Spinal cord (tissue), 10 donors: ENCODE results near the gene HS2ST1. TPM values are rescaled to one million over a fixed set of nuclear protein-coding genes. Genes with fewer than 3 reads are reported as not detected.

ENCODE experiments used
- DNase-seq, 6 donors: peaks; one replicate each; pipeline versions ENCODE4 v3.0.0 to v3.0.0-alpha.2; 2013 to 2015; ENCODE audit warnings: low spot score in 6 of 6, low read depth in 4 of 6
- H3K27ac ChIP-seq: one replicate; pipeline ENCODE4 v1.5.1; 2013; ENCODE audit warnings: low read depth, low read length, control low read depth
- H3K27me3 ChIP-seq: one replicate; pipeline ENCODE4 v1.6.1; 2013; ENCODE audit warnings: low read length; ENCODE audit not compliant: control insufficient read depth, insufficient read depth
- H3K36me3 ChIP-seq: one replicate; pipeline ENCODE4 v1.6.1; 2013; ENCODE audit warnings: low read length; ENCODE audit not compliant: control insufficient read depth, insufficient read depth
- H3K4me1 ChIP-seq: one replicate; pipeline ENCODE4 v1.6.1; 2013; ENCODE audit warnings: low read length; ENCODE audit not compliant: control insufficient read depth, insufficient read depth
- H3K4me3 ChIP-seq: one replicate; pipeline ENCODE4 v1.5.1; 2013; ENCODE audit warnings: low read depth, low read length, control low read depth
- H3K9me3 ChIP-seq: one replicate; pipeline ENCODE4 v1.6.1; 2013; ENCODE audit warnings: low read length; ENCODE audit not compliant: control insufficient read depth, insufficient read depth
- WGBS: methylation state at CpG from one replicate; pipeline ENCODE4 v1.1.5; 2013; ENCODE audit warnings: missing lambda C conversion rate; ENCODE audit not compliant: insufficient coverage; 5-methylcytosine and 5-hydroxymethylcytosine counted together
- polyA plus RNA-seq, 2 donors: library from polyadenylated mRNA; unstranded; fragments of 120-200 nt; gene quantifications; one replicate each; pipeline ENCODE4 v1.2.1, GENCODE V29; 2013; ENCODE audit not compliant: insufficient read length in 2 of 2
- total RNA-seq, 2 donors: library from RNA; depleted of rRNA in 1 of 2; stranded (reverse); fragments of 120-200 nt in 1 of 2; fragments of >200 nt in 1 of 2; gene quantifications; one replicate each; pipeline versions ENCODE4 v1.2.3 to v1.2.4, GENCODE V29; 2013 to 2014
- donor health status: healthy.

The HS2ST1 gene
- total and polyA plus RNA-seq, 4 donors = 24.2 to 51.0 (median 37.3) TPM

DNA sequence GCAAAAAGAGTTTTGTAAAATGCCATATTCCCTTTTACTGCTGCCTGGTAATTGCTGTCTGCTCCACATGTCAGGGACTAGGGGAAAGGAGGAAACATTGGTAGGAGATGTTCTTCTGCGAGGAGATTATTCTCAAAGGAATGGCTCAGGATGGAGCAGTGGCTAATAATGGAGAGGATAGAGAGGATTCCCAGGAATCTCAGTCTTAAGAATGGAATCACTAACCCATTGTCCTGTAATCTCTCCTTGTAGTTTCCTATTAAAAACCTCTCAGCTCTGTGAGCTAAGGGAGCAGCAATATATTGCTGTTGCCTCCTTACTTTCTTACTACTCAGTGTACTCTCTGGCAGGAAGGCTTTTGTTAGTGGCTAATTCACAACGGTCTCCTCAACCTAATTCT is 175.4 kb downstream of the HS2ST1 start:
- no peaks in the 10 kb centered on the region for H3K27me3 ChIP-seq
- H3K27ac ChIP-seq = no peak overlapping the region
- no peak overlapping the region for H3K4me3 ChIP-seq
- no peaks in the 10 kb centered on the region for H3K4me1 ChIP-seq
- no peak for DNase-seq
- H3K9me3 ChIP-seq = no peaks in the 10 kb centered on the region
- WGBS = no CpG with 5 or more reads among the region's 2 CpGs
- no peaks in the 10 kb centered on the region for H3K36me3 ChIP-seq

DNA sequence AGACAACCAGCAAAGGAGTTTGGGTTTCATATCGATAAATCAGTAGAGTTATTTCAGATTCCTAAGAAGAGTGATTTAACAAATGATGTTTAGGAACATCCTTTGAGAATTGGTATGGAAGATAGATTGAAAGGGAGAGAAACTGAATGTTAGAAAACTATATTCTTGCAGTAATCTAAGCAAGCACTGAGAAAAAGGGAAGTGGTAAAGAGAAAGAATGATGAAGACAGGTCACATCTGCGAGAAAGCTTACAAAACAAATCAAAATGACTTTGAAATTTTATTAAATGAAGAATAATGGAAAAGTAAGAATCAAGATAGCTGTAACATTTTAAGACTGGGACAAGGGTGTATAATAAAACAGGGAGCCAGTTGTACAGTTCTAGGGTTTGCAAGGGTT is 177.0 kb downstream of the HS2ST1 start:
- no peaks in the 10 kb centered on the region for H3K9me3 ChIP-seq
- H3K4me1 ChIP-seq = no peaks in the 10 kb centered on the region
- WGBS = 83% methylated on average over 1 of the region's 2 CpGs
- no peak for DNase-seq
- no peak overlapping the region for H3K27ac ChIP-seq
- H3K27me3 ChIP-seq = no peaks in the 10 kb centered on the region
- no peak overlapping the region for H3K4me3 ChIP-seq
- H3K36me3 ChIP-seq = no peaks in the 10 kb centered on the region

GRCh38 chr1:87092846-87093245 is 178.4 kb downstream of the HS2ST1 start:
- Histone ChIP-seq H3K9me3 (no peaks in the 10 kb centered on the region), H3K27ac (no peak overlapping the region), H3K4me1 (no peaks in the 10 kb centered on the region), H3K36me3 (no peaks in the 10 kb centered on the region), H3K27me3 (no peaks in the 10 kb centered on the region), H3K4me3 (no peak overlapping the region)
- DNase-seq = no peak
- WGBS = no CpG with 5 or more reads among the region's 3 CpGs

DNA sequence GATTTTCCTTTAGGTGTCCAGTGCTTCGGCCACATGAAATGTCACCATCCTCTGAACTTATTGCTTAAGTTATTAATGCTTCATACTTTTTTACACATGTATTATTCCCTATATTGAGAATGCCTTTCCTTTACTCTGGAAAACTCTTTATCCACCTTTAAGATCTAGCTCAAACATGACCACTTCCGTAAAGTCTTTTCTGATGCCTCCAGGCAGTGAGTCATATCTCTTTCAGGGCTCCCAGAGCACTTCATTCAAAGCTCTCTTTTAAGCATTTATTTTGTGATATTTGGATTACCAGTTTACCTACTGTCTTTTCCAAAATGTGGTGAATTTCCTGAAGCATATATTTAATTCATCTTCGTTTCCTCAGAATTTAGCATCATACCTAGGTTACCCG is 178.9 kb downstream of the HS2ST1 start:
- no peaks in the 10 kb centered on the region for H3K36me3 ChIP-seq
- no peaks in the 10 kb centered on the region for H3K27me3 ChIP-seq
- no peak overlapping the region for H3K27ac ChIP-seq
- no peaks in the 10 kb centered on the region for H3K9me3 ChIP-seq
- no peak overlapping the region for H3K4me3 ChIP-seq
- WGBS = no CpG with 5 or more reads among the region's 4 CpGs
- no peaks in the 10 kb centered on the region for H3K4me1 ChIP-seq
- DNase-seq = no peak

DNA sequence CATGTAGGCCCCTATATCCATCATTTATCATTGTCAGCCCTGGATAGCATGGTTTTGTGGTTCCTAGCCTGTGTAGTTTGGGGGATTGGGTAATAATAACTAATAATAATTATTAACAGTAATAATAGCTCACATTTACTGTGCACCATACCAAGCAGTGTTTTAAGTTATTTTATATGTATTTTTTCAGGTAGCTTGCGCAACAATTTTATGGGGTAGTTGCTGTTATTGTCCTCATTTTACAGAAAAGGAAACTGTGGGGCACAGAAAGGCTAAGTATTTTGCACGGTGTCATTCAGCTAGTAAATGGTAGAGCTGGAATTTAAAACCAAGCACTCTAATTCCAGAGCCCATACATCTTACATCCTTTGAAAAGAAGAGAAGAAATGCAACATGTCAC is 179.8 kb downstream of the HS2ST1 start:
- H3K27me3 ChIP-seq = no peaks in the 10 kb centered on the region
- H3K36me3 ChIP-seq = no peaks in the 10 kb centered on the region
- H3K4me3 ChIP-seq = no peak overlapping the region
- no CpG with 5 or more reads among the region's 2 CpGs for WGBS
- no peak overlapping the region for H3K27ac ChIP-seq
- H3K4me1 ChIP-seq = no peaks in the 10 kb centered on the region
- no peaks in the 10 kb centered on the region for H3K9me3 ChIP-seq
- no peak for DNase-seq

GRCh38 chr1:87100271-87100670 is 185.8 kb downstream of the HS2ST1 start:
- WGBS = no CpG with 5 or more reads among the region's 1 CpG
- Histone ChIP-seq H3K36me3 (peaks cover 3% of the 10 kb centered on the region), H3K4me3 (no peak overlapping the region), H3K4me1 (no peaks in the 10 kb centered on the region), H3K9me3 (peaks cover 7% of the 10 kb centered on the region), H3K27me3 (no peaks in the 10 kb centered on the region), H3K27ac (no peak overlapping the region)
- DNase-seq = no peak

GRCh38 chr1:87103074-87103473 is 188.6 kb downstream of the HS2ST1 start:
- Histone ChIP-seq H3K27ac (no peak overlapping the region), H3K4me1 (no peaks in the 10 kb centered on the region), H3K9me3 (peaks cover 7% of the 10 kb centered on the region)

GRCh38 chr1:87104140-87104539 is 189.7 kb downstream of the HS2ST1 start:
- Histone ChIP-seq H3K27ac (no peak overlapping the region), H3K4me3 (no peak overlapping the region), H3K9me3 (peaks cover 7% of the 10 kb centered on the region), H3K36me3 (peaks cover 3% of the 10 kb centered on the region), H3K27me3 (no peaks in the 10 kb centered on the region), H3K4me1 (no peaks in the 10 kb centered on the region)
- no peak for DNase-seq
- WGBS = no CpG with 5 or more reads among the region's 1 CpG

More at GRCh38 chr1:87103074-87103473, 188.6 kb downstream of the HS2ST1 start:
- Histone ChIP-seq H3K27me3 (no peaks in the 10 kb centered on the region), H3K4me3 (no peak overlapping the region), H3K36me3 (peaks cover 3% of the 10 kb centered on the region)
- DNase-seq = no peak

DNA sequence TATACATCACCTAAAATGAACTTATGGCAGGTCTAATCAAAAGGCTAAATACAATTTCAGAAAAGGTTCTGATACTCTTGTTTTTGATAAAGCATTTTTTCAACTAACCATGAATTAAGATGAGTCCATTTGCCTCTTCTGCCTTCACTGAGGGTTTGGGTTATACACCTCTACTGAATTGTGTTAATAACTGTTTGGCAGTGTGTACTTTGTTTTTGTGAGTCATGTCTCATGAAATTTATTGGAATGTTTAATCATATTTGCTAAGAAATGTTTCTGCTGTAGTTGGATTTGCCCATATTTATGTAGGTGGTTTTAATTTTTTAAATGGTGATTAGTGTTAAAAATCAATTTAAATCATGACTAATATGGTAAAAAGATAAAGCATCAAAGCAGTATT is 190.5 kb downstream of the HS2ST1 start:
- Histone ChIP-seq H3K27me3 (no peaks in the 10 kb centered on the region), H3K9me3 (peaks cover 5% of the 10 kb centered on the region), H3K4me1 (no peaks in the 10 kb centered on the region), H3K27ac (no peak overlapping the region), H3K36me3 (peaks cover under 1% of the 10 kb centered on the region), H3K4me3 (no peak overlapping the region)
- DNase-seq = no peak

- Histone ChIP-seq H3K4me1 (no peaks in the 10 kb centered on the region), H3K36me3 (no peaks in the 10 kb centered on the region), H3K9me3 (no peaks in the 10 kb centered on the region), H3K27me3 (no peaks in the 10 kb centered on the region), H3K27ac (no peak overlapping the region), H3K4me3 (no peak overlapping the region)
- no peak for DNase-seq
Measured at GRCh38 chr1:87106144-87106543, 191.7 kb downstream of the HS2ST1 start.
